ENCODE data around the gene CALML5.

Gene CALML5

GRCh38 chr10:5518143-5518542 lies 18.8 kb upstream of the CALML5 start:
- no peak for DNase-seq (ENCODE audit: extremely low read depth in 1 of 2, low read depth in 1 of 2)

DNA sequence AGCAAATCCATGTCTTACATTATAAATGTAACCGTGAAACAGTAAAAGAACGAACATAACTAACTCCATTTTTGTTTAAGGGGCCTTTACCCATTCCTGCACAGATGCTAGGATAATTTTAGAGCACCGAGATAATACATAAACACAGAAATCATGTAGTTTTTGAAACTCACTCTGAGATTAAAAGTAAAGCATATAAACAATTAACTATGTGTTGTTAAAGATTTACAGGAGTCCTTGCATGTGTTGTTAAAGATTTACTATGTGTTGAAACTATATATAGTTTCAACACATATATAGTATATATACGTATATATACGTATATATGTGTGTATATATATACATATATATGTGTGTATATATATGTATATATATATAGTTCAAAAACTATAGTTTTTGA lies 18.2 kb upstream of the CALML5 start:
- DNase-seq (ENCODE audit: extremely low read depth in 1 of 2, low read depth in 1 of 2), result no peak

- no peak for DNase-seq (ENCODE audit: extremely low read depth in 1 of 2, low read depth in 1 of 2)
Observed at GRCh38 chr10:5515948-5516761, 16.8 kb upstream of the CALML5 start.

- no peak for DNase-seq (ENCODE audit: extremely low read depth in 1 of 2, low read depth in 1 of 2)
Observed at GRCh38 chr10:5514226-5514850, 15.0 kb upstream of the CALML5 start.

DNA sequence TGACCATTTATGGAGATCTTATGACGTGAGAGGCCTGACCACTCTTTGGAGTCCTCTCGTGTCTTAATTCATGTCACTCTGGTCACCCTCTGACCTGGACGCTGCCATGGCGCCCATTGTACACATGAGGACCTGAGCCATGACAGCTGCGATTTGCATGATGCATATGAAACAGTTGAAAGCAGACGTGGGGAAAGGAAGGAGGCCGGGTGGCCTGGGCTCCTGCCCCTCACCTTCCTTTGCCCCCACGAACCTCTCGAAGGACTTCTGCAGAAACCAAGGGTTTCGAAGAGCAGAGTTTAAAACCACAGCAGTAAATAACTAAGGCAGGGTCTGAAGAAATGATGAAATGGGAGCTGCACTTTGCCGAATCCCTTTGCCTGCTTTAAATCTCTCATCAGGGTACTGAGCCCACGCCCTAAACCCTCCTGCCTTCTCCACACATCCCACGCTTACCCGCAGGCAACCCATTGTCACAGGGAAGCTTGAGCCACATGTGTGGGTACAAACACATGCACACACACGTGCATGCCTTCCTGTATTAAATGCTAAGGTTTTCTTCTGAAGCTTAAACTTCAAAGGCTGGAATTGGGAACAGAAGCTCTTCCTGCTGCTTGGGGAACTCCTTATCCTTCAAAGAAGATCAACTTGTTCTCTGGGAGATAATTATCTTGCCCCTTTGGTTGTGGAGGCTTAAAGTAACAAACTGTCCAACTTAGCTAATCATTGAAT lies 13.7 kb upstream of the CALML5 start:
- DNase-seq (ENCODE audit: extremely low read depth in 1 of 2, low read depth in 1 of 2), result no peak

DNA sequence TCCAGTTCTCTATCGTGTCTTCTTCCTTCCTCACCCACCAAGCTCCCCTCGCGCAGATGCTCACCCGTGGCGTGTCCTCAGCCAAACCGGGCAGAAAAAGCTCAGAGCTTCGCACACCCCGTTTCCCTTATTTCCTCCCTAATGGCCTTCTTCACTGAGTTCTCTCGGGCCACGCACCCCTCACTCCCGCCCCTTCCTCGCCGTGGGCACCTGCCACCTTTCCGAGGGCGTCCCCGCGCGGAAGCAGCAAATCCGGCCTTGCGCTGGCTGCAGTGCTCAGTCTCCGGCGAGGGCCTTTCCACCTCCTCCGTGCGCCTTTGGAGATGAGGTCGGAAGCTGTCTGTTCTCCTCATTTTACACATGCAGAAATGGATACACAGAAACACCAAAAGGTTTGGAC lies 13.0 kb upstream of the CALML5 start:
- no peak for DNase-seq (ENCODE audit: extremely low read depth in 1 of 2, low read depth in 1 of 2)

DNA sequence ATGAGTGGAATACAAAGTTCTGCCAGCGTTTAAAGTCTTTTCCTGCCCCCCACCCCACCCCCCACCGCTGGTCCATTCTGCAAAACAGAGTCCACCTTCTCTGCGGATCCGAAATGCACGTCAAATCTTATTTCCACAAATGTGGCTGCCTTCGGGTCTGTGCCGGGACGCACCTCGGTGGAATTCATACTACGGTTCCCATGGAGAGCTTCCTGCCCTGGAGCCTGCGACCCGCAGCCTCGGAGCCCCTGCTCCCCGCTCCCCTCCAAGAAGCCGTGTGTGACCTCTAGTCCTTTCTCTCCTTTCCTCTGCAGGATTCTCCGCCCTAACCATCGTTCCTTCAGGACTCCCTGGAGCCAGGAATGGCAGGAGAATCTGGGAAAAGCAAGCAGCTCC lies 12.5 kb upstream of the CALML5 start:
- no peak for DNase-seq (ENCODE audit: extremely low read depth in 1 of 2, low read depth in 1 of 2)

DNA sequence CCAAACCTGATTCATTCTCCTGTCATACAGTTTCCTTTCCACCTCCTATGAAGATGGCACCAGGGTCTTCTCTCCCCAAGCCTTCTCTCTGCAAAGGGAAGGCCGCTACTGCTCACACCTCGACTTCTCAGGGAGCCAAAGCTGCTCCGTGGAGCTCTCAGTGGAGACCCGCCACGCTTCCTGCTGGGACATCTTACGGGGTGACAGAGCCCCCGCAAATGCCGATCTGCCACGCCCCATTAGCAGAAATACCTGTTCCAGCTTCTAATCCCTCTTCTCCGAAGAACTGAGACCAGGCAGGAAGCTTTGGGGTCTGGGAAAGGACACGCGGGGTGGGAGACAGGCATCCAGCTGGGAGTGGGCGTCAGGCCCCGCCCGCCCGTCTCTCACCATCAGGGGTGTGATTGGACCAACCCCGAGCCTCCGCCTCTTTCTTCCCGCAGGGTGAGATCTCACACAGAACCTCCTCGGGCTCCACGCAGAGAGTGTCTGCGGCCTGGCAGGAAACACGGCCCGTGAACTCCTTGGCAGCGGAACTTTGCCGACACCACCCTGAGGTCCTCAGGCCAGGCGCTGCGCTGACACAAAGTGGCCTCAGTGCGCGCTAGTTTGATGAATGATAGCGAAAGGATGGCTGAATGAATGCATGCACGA lies 12.0 kb upstream of the CALML5 start:
- DNase-seq (ENCODE audit: extremely low read depth in 1 of 2, low read depth in 1 of 2), result no peak

DNA sequence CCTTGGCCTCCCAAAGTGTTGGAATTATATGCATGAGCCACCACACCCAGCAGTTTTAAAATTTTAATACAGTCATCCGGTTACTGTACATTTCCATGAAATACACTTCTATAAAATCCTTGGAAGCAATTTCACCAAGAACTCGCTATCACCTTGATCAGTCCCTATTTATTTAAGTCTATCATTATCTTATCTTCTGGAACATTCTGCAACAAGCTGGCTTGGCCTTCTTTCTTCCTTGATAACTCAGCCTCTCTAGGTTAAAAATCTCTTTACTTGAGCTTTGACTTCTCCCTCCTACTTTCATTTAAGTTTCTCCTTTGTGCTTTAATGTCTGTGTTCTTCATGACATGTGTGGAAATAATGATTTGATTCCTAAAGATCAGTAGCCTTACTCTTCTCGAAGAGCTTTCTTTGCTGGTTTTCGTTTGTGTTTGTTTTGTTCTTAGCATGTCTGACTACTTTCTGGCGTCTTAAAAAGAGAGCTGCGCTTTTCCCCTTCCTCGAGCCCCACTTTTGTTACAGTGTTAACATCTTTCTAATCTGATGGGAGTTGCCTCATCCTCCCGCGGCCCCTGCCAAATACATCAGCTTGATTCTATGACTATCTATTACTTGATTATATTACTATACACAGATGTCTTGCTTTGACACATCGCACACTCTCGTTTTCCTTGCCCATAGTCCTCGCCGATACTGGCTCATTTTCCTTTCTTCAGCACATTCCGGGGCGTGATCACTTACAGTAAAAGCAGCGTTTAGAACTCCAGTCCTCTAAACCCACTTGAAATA lies 11.1 kb upstream of the CALML5 start:
- DNase-seq (ENCODE audit: extremely low read depth in 1 of 2, low read depth in 1 of 2), result no peak

DNA sequence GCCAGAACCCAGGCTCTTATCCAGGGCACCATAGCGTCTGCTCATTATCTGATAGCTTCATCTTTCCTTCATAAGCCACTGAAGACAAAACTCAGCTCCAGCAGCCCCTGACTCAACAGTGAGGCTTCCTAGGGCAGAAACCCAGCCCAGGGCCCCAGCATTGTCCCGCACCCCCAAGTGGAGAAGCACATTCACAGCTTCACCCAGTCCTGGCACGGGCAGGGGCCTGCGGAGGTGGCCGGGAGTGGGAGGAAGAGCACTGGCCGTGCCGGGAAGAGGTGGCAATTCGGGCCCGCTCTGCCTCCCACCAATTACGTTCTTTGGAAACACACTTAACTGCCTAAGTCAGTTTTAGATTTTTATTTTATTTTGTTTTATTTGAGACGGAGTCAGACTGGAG lies 10.3 kb upstream of the CALML5 start:
- no peak for DNase-seq (ENCODE audit: extremely low read depth in 1 of 2, low read depth in 1 of 2)

GRCh38 chr10:5509236-5509635 lies 9.9 kb upstream of the CALML5 start:
- DNase-seq (ENCODE audit: extremely low read depth in 1 of 2, low read depth in 1 of 2), result no peak

- no peak for DNase-seq (ENCODE audit: extremely low read depth in 1 of 2, low read depth in 1 of 2)
Observed at GRCh38 chr10:5508786-5509185, 9.4 kb upstream of the CALML5 start.

- DNase-seq (ENCODE audit: extremely low read depth in 1 of 2, low read depth in 1 of 2), result no peak
Observed at GRCh38 chr10:5508161-5508604, 8.8 kb upstream of the CALML5 start.

DNA sequence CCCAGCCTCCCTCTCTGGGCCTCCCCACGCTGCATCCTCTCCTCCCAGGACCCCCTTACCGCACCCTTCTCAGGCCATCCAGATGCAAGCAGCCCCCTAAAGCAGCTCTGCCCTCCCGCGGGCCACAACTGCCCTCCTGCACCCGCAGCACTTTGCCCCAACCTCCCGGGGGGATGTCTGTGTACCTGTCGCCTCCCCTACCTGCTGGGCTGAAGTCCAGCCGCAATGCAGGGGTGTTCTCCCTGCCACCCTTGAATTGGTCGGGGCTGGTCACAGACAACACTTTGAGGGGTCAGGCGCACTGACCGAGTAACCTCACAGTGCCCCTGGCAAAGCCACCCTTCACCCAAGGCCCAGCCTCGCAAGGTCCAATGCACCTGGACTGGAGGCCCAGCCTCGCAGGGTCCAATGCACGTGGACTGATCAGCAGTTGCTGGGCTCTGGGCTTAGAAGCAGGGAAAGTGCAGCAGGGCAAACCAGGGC lies 8.3 kb upstream of the CALML5 start:
- DNase-seq (ENCODE audit: extremely low read depth in 1 of 2, low read depth in 1 of 2), result no peak

- DNase-seq (ENCODE audit: extremely low read depth in 1 of 2, low read depth in 1 of 2), result no peak
Observed at GRCh38 chr10:5506751-5507648, 7.6 kb upstream of the CALML5 start.

- DNase-seq (ENCODE audit: extremely low read depth in 1 of 2, low read depth in 1 of 2), result no peak
Observed at GRCh38 chr10:5506246-5506645, 6.9 kb upstream of the CALML5 start.

GRCh38 chr10:5504146-5505072 lies 5.0 kb upstream of the CALML5 start:
- no peak for DNase-seq (ENCODE audit: extremely low read depth in 1 of 2, low read depth in 1 of 2)

GRCh38 chr10:5503477-5503835 lies 4.1 kb upstream of the CALML5 start:
- DNase-seq (ENCODE audit: extremely low read depth in 1 of 2, low read depth in 1 of 2), result no peak
